AG20443 (cell line): Measurements from ENCODE around the gene OR8B4.
"Not testable (repeated sequence)": the region's sequence is repeated elsewhere in the genome, so short reads cannot be mapped to it uniquely, and the experiment has no call there.

Source experiments
- DNase-seq: peaks from one replicate; pipeline ENCODE4 v3.0.0; 2012; ENCODE audit warnings: low spot score, mixed read lengths

The OR8B4 gene, protein sequence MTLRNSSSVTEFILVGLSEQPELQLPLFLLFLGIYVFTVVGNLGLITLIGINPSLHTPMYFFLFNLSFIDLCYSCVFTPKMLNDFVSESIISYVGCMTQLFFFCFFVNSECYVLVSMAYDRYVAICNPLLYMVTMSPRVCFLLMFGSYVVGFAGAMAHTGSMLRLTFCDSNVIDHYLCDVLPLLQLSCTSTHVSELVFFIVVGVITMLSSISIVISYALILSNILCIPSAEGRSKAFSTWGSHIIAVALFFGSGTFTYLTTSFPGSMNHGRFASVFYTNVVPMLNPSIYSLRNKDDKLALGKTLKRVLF

GRCh38 chr11:124424384-124424921 is at the start of gene OR8B4:
Gene OR8B4 (minus strand): TSS chr11:124424871. CDS start chr11:124424871, 0 bp downstream.
- DNase-seq = no peak

- DNase-seq = no peak
Measured at GRCh38 chr11:124474079-124474478, 49.4 kb upstream of the OR8B4 start.

GRCh38 chr11:124473476-124473875 is 48.8 kb upstream of the OR8B4 start:
- DNase-seq = no peak

DNA sequence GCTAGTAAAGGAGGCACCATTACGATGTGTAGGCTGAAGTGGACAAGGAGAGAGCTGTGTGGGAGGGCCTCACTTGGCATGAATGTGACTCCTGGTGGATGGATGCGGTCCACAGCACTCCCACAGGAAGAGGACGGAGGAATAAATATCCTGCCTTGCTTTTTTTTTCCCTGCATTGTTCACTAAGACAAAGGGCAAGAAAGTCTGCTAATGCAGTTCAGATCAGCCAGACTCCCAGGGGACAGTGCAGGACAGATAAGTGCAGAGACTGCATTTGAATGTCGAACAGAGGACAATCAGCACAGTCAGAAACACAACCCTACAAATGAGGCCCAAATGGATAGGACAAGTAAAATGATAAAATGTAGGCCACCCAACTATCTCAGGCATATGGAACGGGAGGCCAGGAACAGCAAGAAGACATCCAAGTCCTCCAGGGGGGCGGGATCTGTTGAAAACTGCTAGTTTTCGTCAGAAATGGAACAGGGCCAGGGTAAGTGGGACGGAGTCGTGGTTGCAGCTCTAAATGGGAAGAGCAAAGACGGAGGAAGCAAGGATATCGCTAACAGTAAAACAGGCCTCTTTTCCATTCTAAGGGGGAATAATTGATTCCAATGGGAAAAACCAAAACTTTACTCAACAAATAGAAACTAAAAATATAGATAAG is 46.0 kb upstream of the OR8B4 start:
- no peak for DNase-seq

DNA sequence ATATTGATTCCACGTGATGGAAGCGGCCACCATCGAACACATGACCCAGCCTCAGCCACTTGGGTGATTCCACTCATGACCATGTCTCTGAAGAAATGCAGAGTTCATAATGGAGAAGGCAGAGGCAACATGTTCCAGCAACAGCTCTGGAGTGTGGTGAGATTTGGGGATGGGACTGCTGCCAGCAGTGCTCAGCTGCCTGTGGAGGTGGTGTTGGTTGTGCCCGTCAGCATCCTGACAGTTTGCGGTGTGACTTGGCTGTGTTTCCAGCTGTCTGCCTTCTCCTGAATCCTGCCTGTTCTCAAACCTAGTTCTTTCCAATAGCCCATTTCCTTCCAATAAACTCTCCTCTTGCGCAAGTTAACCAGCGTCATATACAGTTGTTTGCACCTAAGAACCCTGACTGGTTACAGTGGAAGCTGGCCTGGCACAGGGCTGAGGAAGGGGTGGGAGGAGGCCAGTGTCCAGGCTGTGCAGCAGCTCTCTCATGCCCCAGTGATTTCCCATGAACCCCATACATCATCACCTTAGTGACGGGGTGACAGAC is 42.8 kb upstream of the OR8B4 start:
- no peak for DNase-seq

DNA sequence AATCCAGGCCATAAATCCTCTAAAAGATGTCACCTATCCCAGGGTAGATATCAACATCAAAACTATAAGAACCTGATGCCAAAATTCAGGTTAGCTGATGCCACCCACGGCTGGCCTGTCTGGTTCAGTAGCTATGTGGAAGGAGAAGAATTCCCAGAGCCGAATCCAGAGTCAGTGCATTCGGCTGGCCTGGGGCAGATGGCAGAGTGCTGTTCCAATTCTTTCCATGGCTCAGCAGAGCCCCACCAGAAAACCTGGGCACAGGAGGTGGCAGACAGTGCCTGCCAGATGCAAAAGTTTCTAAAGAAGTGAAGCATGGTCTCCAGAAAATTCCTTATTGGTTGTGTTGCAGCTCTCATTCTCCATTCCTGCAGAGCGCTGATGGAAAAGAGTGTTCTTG is 40.7 kb upstream of the OR8B4 start:
- no peak for DNase-seq

DNA sequence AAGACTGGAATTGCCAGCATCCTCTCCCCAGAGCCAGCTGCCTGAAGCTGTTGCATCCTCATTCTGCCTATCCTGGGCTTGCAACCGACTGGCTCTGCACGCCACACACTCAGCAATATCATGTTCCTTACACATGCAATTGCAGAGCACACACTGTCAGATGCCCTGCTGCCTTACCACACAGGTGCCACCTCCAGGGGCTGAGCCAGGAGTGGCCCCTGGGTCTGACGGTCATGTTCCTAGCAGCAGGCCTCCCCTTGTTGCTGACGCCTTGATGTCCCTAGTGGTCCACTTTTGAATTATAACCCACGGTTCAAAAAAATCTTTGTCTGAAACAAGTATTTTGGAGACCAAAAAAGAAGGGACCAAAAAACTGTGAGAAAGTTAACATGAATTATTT is 39.3 kb upstream of the OR8B4 start:
- DNase-seq = no peak

DNA sequence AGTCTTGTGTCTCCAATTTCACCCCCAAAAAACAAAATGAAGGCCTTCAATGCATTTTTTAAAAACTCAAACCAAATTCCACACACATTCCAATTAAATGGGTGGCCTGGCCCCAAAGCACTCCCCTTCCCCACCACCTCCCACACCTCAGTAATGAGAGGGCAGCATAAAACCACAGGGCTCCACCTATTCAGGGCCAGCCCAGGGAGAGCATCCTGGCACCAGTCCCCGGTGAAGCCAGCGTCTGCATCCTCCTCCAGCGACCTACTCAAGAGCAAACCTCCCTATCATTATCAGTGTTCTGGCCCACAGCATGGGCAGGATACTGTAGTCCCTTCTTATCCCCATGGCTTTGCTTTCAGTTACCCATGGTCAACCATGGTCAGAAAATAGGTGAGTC is 38.7 kb upstream of the OR8B4 start:
- DNase-seq = no peak

DNA sequence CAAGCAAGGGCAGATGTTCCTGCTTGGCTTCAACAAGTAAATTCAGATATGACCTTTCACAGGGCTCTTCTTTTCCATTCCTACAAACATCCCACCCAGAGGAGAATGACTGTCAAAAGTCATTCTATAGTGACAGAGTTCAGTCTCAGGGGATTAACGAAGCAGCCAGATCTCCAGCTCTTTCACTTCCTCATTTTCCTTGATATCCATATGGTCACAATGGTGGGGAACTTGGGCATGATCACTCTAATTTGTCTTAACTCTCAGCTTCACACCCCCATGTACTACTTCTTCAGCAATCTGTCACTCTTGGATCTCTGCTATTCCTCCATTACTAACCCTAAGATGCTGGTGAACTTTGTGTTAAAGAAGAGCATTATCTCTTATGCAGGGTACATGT is 35.8 kb upstream of the OR8B4 start:
- no peak for DNase-seq

DNA sequence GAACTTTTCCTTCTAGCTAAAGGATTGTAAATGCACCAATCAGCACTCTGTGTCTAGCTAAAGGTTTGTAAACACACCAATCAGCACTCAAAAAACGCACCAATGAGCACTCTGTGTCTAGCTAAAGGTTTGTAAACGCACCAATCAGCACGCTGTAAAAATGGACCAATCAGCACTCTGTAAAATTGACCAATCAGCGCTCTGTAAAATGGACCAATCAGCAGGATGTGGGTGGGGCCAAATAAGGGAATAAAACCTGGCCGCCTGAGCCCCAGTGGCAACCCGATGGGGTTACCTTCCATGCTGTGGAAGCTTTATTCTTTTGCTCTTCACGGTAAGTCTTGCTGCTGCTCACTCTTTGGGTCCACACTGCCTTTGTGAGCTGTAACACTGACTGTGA is 34.7 kb upstream of the OR8B4 start:
- not testable (repeated sequence) for DNase-seq

- DNase-seq = no peak
Measured at GRCh38 chr11:124454552-124454951, 29.9 kb upstream of the OR8B4 start.

- no peak for DNase-seq
Measured at GRCh38 chr11:124446916-124447315, 22.2 kb upstream of the OR8B4 start.

- no peak for DNase-seq
Measured at GRCh38 chr11:124445646-124446150, 21.0 kb upstream of the OR8B4 start, which contains the start of gene OR8B8. Gene OR8B8 (minus strand): TSS chr11:124445696. CDS start chr11:124441085, 4,611 bp downstream.

- no peak for DNase-seq
Measured at GRCh38 chr11:124442847-124443246, 18.2 kb upstream of the OR8B4 start.

DNA sequence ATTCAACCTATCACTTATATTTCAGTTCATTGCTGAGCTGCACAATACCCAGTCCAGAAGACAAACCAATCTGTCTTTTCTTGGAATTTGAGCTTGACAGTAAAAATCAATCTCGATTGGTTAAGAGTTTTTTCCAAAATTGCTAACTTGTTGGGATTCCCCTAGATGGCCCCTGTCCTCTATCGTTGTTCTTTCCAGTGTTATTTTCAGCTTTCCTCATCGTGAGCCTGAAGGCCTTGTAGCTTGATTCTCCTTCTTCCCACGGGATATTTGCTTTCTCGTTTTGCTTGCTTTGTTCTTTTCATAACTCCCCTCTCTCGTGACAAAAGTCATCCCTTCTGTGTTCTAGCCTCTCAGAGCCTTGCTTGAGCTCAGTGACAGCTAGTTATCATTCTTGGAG is 17.8 kb upstream of the OR8B4 start:
- no peak for DNase-seq

DNA sequence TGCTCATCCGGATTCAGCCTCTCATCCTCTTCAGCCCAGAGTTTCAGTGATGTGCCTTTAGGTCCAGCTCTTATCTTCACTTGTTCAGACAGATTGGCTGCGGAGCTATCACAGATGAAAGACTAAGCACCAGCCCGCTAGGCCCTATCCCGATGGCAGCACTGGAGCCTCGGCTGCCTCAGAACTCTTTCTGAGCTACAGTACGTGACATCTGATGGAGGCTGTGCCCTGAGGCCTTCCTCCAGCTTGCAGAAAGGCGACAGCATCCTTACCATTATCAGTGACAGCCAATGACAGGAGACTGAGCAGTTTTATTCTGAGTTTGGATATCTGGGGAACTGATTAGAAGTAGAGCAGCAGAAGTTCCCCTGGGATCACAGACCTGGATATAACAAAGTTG is 16.8 kb upstream of the OR8B4 start:
- DNase-seq = no peak

DNA sequence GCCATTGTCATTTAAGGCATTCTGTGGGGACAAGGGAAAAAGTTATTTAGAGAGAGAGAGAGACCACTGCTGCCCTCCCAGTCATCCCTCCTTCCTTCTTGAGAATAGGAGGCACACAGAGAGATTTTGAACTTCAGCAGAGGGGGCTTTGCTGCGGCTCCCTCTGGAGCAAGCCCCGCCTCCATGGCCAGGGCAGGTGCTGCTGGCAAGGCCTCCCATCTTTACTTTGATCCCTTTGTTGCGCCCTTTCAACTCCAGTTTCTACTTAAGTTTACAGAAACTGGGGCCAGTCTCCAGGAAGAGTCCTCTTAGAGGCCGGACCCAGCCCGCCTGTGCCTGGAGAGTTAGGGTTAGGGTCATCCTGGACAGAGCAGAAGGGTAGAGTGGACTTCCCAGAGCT is 16.4 kb upstream of the OR8B4 start:
- DNase-seq = no peak

- DNase-seq = no peak
Measured at GRCh38 chr11:124440608-124441007, 15.9 kb upstream of the OR8B4 start.

DNA sequence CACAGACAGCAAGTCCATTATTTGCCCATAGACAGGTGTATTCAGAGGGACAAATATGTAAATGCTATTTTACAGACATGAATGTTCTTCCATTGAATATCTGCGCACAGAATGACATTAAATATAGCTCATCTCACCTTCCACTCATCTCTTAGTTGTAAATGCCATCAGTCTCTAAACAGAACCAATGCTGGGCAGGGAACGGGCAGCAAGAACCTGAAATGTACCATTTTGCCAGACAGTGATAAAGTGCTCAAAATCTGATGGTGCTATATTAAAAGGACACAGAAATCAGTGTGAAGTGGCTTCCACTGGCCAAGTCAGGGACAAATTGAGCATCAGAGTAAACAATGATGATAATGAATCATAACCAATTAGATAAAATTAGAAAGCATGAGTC is 10.0 kb upstream of the OR8B4 start:
- DNase-seq = no peak

DNA sequence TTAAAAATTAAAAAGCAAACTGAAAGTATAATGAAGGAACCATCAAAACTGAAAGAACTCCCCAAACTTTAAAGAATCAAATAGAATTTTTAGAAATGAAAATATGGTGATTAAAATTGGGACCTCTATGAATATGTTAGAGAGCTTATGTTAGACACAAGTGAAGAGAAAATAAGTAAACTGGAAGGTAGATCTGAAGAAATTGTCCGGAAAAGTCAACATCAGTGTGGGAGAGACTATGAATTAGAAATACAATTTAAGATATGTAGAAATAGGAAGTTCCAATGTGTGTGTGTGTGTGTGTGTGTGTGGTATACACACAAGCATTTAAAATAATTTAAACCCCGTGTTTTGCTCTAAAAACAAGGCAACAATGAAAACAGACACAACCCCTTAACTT is 4.9 kb upstream of the OR8B4 start:
- DNase-seq = no peak

DNA sequence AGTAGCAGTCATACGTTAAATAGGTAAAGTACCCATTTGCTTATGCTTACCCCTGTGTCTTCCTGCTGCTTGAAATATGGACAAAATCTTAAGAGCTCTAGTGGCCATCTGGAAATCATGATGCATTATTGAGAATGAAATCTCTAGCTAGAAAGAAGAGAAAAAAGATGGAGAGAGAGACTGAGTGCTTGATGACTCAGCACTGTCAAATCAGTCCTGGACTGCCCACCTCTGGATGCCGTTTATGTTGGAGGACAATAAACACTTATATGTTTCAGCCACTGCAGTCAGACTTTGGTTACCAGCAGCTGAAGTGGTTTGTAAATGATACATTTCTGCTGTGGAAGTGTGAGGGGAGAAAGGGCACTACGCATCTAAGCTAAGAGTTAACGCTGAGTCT is 3.6 kb downstream of the OR8B4 start:
- DNase-seq = no peak

DNA sequence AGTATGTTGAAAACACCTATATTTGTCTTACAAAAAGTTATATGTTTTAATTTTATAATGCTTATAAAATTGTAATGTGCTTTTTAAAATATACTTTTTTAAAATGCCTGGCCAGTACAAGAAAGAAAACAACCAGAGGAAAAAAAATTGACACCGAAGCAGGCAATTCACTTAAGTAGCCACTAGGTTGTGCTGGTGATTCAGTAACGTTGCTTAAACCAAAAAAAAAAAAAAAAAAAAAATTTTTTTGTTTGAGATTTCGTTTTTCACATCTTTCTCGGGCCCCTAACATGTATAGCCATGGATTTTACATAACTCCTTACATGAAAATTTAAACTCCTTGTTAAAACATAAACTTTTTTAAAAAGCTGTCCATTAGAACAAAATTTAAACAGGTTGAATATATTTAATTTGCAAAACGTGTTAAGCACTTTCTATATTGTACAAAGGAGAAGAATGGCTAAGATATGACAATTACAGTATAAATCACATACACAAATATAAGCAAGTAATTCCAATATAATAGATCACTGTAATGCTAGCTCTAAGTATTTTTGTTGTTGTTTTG is 9.2 kb downstream of the OR8B4 start:
- peak; percentile 55 for DNase-seq

DNA sequence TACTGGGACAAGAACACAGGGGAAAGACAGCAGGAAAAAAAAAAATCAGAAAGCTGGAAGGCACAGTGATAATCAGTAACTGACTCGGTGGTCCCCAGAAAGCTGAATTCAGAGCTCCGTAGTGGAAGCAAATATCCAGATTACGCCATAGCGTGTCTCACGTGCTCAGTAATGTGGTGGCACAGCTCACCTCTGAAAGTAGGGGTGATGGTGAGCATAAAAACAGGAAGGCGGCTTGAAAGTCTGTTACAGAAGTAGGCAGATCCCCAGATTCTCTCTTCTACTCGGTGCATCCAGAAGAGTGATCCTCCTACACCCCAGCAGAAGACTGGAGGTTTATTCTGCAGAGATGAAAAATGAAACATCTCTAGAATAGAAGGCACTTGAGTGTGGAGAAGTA is 14.8 kb downstream of the OR8B4 start:
- no peak for DNase-seq
